SU-DHL-6 (cell line): ENCODE data around the gene WDR82.

Source experiments
- CTCF ChIP-seq: fragments of 200-600 bp; sonication (generic); IDR thresholded peaks from one replicate; pipeline ENCODE4 v1.5.1; 2017; ENCODE audit warnings: antibody characterized with exemption, mild to moderate bottlenecking, low read length, moderate library complexity; ENCODE audit not compliant: insufficient read depth, poor library complexity, severe bottlenecking
- EZH2phosphoT487 ChIP-seq: fragments of 200-600 bp; sonication (generic), shearing (Covaris generic); conservative IDR thresholded peaks from 2 replicates; pipeline ENCODE4 v1.6.1; 2018; ENCODE audit warnings: mild to moderate bottlenecking, antibody characterized with exemption, low read length, moderate library complexity, mixed read lengths

DNA sequence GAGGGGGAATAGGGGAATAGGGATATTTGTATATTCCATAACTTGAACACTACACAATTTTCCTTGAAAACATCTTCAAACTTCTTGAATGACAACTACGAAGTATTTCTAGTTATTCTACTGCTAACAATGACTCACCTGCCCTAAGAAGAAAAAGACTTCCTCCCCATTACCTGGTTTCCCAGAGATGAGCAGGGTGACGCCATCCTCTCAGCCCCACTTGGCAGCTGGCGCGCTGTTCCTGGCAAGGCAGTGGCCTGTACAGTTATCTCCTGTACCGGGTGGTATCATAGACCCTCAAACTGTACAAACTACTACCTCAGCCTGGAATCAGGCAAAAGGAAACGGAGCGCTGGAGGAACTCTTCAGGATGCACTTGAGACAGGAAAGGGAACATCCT, 10.4 kb downstream of the WDR82 start:
- TF ChIP-seq CTCF: no peak
- TF ChIP-seq EZH2phosphoT487: no peak
